NCI-H2196 (cell line): Measurements from ENCODE around the gene FTSJ1.

Experiments used
- DNase-seq: peaks from one replicate; lab custom pipeline; 2025; ENCODE audit not compliant: unreplicated experiment; lab: John Stamatoyannopoulos, UW

The FTSJ1 gene

GRCh38 chrX:48470110-48470832, 5.7 kb upstream of the FTSJ1 start, which contains the start of gene SLC38A5:
Gene SLC38A5, minus strand, starts transcription at chrX:48470260. Its CDS starts 2,336 bp downstream, at chrX:48467924.
- DNase-seq: no peak

- DNase-seq: no peak
Observed at GRCh38 chrX:48470833-48471118, 5.2 kb upstream of the FTSJ1 start.

- DNase-seq: no peak
Observed at GRCh38 chrX:48471504-48471903, 4.5 kb upstream of the FTSJ1 start.

GRCh38 chrX:48472225-48472624, 3.8 kb upstream of the FTSJ1 start:
- DNase-seq: no peak

- DNase-seq: no peak
Observed at GRCh38 chrX:48472851-48473703, 2.9 kb upstream of the FTSJ1 start.

- DNase-seq: no peak
Observed at GRCh38 chrX:48473704-48473990, 2.4 kb upstream of the FTSJ1 start.

- DNase-seq: no peak
Observed at GRCh38 chrX:48474127-48474526, 1.9 kb upstream of the FTSJ1 start.

GRCh38 chrX:48474581-48474980, 1.4 kb upstream of the FTSJ1 start:
- no peak for DNase-seq

GRCh38 chrX:48475296-48475695, 703 bp upstream of the FTSJ1 start:
- DNase-seq: no peak

- no peak for DNase-seq
Observed at GRCh38 chrX:48476919-48477318, 920 bp downstream of the FTSJ1 start.

- no peak for DNase-seq
Observed at GRCh38 chrX:48477960-48478755, 2.2 kb downstream of the FTSJ1 start.

GRCh38 chrX:48478806-48479205, 2.8 kb downstream of the FTSJ1 start:
- DNase-seq: no peak

GRCh38 chrX:48480142-48480541, 4.1 kb downstream of the FTSJ1 start:
- no peak for DNase-seq

- no peak for DNase-seq
Observed at GRCh38 chrX:48480583-48480982, 4.6 kb downstream of the FTSJ1 start.

GRCh38 chrX:48482526-48482925, 6.5 kb downstream of the FTSJ1 start:
- DNase-seq: no peak

GRCh38 chrX:48487362-48487798, 11.4 kb downstream of the FTSJ1 start:
- no peak for DNase-seq

GRCh38 chrX:48488034-48488433, 12.0 kb downstream of the FTSJ1 start:
- no peak for DNase-seq

GRCh38 chrX:48489296-48489695, 13.3 kb downstream of the FTSJ1 start:
- DNase-seq: no peak

GRCh38 chrX:48489892-48490291, 13.9 kb downstream of the FTSJ1 start:
- no peak for DNase-seq

GRCh38 chrX:48490661-48491060, 14.7 kb downstream of the FTSJ1 start:
- no peak for DNase-seq

- DNase-seq: no peak
Observed at GRCh38 chrX:48491809-48492208, 15.8 kb downstream of the FTSJ1 start.
